GM21381 (cell line): ENCODE measurements around the gene NANOS1.

ENCODE experiments used
- ATAC-seq: cut with Tn5 transposase; IDR thresholded peaks from one replicate; pipeline ENCODE4 v1.9.1; 2021; ENCODE audit warnings: mild to moderate bottlenecking, moderate library complexity; ENCODE audit not compliant: unreplicated experiment

Gene NANOS1, protein sequence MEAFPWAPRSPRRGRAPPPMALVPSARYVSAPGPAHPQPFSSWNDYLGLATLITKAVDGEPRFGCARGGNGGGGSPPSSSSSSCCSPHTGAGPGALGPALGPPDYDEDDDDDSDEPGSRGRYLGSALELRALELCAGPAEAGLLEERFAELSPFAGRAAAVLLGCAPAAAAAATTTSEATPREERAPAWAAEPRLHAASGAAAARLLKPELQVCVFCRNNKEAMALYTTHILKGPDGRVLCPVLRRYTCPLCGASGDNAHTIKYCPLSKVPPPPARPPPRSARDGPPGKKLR

DNA sequence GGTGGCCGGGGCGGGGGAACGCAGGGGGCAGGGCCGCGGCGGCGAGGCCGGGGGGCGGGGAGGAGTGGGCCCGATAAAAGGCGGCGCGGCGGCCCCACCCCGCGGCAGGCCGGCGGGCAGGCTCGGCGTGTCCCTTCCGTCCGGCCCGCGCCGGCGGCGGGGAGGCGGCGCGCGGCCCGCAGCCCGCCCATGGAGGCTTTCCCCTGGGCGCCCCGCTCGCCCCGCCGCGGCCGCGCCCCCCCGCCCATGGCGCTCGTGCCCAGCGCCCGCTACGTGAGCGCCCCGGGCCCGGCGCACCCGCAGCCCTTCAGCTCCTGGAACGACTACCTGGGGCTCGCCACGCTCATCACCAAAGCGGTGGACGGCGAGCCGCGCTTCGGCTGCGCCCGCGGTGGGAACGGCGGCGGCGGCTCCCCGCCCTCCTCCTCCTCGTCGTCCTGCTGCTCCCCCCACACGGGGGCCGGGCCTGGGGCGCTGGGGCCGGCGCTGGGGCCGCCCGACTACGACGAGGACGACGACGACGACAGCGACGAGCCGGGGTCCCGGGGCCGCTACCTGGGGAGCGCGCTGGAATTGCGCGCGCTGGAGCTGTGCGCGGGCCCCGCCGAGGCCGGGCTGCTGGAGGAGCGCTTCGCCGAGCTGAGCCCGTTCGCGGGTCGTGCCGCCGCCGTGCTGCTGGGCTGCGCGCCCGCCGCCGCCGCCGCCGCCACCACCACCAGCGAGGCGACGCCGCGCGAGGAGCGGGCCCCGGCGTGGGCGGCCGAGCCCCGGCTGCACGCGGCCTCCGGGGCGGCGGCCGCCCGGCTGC is at the start of gene NANOS1:
Gene NANOS1 (plus strand): TSS at position 102 of the 808 bp plus-strand sequence. CDS start 88 bp downstream, at position 190.
- ATAC-seq = peak; percentile 31

DNA sequence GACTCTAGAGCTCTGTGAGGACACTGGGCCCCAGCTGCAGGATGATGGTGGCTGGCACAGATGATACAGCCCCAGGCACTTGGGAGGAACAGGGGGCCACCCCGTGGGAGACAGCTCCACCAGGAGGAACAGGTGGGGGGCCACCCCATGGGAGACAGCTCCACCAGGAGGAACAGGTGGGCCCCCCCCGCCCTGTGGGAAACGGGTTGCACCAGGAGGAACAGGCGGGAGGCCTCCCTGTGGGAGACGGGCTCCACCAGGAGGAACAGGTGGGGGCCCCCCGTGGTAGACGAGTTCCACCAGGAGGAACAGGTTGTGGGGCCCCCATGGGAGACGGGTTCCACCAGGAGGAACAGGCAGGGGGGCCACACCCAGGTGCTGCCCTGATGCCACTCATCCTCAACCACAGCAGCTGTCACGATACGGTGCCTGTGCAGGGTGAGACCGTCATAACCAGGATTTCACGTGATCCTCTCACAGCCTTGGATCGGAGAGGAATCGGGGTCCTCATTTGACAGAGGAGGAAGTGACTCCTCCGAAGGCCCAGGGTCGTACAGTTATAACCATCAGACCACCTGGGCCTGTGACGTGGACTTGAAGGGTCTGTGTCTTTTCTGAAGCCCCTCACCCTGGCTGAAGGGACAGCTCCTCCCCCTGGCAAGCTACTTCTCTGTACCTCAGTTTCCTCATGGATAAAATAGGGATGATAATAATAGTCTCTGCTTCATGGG is 49.2 kb upstream of the NANOS1 start:
- no peak for ATAC-seq

DNA sequence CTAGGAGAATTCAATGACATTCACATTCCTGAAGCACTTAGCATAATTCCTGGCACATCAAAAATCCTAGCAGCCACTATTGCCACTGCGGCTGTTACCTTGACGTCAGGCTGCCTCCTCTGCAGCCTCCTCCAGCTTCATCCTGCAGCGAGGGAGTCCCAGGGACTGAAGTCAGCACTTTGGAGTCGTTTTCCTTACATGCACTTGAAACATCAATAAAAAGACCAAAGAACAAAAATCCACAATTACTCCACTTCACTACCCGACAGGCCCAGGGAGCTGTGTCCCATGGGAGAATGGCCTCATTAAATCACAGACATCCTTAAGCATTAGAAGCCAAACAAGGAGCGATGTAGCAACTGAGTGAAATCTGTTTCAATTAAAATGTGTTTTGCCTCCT is 48.6 kb upstream of the NANOS1 start:
- ATAC-seq = no peak

DNA sequence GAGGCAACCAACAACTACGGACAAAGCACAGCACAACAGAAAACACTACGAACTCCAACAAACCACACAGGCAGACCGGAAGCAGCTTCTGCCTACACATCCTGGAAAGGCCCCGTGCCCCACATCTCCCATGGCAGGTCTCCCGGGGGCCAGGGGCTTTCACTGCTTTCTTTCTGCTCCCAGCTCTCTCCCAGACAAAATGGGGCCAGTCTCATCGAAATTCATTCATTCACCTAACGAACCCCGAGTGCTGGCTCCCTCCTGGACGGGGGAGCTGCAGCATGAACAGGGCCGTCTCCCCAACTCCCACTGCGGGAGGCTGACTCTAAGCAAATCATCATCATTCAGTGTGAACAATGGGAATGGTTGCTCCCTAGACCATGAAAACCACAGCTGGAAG is 47.6 kb upstream of the NANOS1 start:
- no peak for ATAC-seq

DNA sequence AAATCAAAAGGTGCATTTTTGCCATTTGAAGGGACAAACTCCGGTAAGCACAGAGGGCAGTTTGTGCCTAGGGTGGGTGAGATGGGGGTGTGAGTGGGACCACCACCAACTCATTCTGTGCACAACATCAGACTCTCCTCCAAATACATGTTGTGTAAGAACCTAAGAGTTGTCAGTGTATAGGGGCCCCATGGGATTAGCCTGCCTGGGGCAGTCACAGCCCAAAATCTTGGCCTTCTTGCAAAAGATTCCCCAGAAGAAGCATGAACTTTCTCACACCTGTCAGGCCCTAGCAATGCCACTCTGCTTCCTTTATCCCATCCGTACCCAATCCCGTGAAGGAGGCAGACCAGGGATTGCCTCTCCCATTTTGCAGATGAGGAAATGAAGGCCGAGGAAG is 47.1 kb upstream of the NANOS1 start:
- no peak for ATAC-seq

DNA sequence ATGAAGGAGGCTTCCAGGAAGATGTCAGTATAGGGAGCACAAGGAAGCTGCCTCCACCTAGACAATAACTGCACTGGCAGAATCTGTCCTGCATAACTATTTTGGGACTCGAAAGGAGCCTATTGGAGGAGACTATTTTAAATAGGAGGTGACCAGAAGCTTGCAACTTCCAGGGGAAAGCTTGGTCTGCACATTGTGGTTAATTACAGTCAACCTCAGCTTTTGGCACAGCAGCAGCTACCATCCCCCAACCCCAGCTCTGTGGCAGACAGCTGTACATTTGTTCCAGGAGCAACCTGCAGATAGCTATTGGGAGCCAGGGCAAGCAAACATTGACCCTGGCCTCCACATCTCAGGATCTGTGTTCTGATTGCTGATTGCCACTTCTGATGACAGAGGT is 46.3 kb upstream of the NANOS1 start:
- ATAC-seq = no peak

DNA sequence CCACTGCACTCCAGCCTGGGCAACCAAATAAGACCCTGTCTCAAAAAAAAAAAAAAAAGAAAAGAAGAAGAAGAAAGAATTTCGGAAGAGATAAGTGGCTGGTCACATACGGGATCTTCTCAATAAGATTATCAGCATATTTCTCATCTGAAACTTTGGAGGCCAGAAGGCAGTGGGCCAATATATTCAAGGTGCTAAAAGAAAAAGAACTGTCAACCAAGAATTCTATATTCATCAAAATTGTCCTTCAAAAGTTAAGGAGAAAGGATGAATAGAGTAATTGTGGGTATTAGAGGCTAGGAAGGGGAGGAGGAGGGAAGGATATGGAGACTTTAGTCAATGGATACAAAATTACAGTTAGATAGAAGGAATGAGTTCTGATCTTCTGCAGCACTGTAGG is 43.9 kb upstream of the NANOS1 start:
- ATAC-seq = no peak

DNA sequence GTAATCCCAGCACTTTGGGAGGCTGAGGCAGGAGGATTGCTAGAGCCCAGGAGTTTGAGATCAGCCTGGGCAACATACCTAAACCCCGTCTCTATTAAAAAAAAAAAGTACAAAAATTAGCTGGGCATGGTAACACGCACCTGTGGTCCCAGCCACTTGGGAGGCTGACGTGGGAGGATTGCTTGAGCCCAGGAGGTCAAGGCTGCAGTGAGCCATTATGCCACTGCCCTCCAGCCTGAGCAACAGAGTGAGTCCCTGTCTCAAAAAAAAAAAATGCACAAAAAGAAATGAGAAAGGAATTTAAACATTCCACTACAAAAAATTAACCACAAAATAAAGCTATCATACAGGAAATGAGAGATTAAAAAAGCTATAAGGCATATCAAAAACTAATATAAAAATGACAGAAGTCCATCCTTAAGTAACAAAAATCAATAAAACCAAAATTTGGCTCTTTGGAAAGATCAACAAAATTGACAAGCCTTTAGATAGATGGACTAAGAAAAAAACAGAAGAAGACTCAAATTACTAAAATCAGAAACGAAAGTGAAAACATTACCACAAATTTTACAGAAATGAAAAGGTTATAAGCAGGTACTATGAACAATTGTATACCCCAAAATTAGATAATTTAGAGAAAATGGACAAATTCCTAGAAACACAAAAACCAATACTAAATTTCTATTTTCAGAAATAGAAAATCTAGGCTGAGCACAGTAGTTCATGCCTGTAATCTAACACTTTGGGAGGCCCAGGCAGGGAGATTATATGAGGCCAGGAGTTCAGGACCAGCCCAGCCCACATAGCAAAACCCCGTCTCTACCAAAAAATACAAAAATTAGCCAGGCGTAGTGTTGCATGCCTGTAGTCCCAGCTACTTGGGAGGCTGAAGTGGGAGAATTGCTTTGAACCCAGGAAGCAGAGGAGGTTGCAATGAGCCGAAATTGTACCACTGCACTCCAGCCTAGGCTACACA is 42.4 kb upstream of the NANOS1 start:
- peak; percentile 81 for ATAC-seq

DNA sequence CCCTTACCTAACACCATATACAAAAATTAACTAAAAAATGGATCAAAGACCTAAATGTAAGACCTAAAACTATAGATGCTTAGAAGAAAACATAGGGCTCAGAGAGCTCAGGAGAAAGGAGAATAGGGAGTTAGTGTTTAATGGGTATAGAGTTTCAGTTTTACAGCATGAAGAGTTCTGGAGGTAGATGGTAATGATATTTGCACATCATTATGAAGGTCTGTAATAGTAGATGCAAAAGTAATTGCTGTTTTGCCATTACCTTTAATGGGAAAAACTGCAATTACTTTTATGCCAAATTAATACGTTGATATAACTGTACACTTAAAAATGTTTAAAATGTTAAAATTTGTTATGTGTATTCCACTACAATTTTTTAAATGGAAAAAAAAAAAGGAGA is 39.2 kb upstream of the NANOS1 start:
- ATAC-seq = no peak

DNA sequence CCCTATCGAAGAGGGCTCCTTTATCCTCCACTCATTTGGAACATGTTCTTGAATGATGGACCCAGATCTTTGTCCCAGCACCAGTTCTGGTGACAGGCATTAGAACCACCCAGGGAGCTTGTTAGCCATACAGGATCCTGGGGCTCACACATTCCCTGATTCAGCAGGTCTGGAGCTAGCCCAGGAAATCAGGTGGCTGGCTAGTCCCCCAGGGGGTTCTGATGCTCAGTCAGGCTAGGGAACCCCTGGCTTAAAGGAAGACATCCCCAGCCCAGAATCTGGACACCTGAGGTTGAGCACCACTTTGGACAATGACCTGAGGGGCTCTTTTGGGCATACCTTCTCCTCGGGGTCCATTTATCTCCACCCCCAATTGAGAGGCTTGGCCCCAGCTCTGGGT is 37.0 kb upstream of the NANOS1 start:
- ATAC-seq = no peak

DNA sequence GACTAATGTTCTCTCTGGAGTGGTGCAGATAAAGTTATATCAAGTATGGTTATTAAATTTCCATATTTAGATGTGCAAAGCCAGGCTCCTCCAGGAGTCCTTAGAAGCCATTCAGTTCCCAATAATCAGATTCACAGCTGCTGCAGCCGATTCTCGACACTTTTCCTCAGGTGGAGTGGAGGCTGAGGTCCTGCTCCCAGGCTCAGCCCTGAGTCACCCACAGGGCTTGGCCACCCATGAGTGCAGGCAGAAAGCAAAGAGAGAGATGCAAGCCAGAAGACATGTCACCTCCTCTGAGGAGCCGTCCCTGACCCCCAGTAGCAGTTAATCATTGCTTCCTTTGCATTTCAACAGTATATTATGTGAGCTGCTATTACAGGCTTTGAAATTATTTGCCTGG is 36.3 kb upstream of the NANOS1 start:
- ATAC-seq = no peak

DNA sequence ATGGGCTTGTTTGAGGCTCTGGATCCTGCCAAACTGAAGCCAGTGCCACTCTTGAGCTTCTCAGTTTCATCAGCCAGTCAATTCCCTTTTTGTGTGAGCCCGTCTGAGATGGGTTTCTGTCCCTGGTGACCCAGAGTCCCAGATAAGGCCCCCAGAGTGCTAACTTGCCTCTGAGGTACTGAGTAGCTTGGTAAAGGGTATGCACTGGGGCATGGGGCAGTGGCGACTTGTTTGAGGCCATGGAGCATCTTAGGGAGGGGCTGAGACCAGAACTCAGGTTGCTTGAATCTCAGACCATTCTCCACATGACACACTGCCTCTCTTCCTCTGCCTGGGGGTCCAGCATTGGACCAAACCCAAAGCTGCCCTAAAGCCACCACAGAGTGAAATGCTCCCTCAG is 35.2 kb upstream of the NANOS1 start:
- ATAC-seq = no peak

DNA sequence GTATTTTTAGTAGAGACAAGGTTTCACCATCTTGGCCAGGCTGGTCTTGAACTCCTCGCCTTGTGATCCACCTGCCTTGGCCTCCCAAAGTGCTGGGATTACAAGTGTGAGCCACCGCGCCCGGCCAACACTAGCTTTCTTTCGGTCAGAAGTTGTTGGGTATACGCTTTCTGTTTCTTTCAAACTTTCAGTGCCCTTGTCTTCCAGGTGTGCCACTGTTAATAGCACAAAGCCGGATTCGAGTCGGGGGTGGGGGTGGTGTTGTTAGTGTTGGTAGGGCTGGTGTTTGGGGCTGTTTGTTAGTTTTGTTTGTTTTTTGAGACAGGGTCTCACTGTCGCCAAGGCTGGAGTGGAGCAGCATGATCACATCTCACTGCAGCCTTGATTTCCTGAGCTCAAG is 33.8 kb upstream of the NANOS1 start:
- no peak for ATAC-seq

DNA sequence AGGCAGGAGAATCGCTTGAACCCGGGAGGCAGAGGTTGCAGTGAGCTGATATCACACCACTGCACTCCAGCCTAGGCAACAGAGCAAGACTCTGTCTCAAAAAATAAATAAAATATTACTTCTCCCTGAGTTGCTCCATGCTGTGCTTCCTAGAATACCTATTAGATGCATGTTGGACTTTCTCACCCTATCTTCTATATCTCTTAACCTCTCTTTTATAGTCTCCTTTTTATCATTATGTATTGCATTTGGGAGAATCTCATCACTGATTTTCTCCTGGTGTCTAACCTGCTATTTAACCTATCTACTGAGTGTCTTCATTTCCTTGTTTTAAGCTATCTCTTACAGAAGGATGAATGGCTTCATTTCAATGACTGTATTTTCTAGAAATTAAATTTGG is 32.1 kb upstream of the NANOS1 start:
- no peak for ATAC-seq

DNA sequence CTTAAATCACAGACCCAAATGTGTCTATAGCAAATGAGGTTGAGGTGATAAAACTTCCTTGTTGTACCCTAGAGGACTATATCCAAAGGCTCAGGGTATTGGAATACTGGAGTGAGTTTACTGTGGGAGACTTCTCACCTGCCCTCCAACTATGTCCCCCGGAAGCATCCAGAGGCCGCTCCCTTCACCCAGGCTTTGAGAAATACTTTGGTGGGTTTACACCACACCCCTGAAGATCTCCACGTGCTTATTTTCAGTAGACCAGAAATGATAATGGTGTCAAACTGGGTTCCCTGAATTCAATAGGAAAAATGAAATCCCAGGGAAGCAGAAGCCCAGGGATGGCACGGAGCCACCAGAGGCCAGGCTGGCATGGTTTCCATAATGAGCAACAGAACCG is 31.3 kb upstream of the NANOS1 start:
- no peak for ATAC-seq

DNA sequence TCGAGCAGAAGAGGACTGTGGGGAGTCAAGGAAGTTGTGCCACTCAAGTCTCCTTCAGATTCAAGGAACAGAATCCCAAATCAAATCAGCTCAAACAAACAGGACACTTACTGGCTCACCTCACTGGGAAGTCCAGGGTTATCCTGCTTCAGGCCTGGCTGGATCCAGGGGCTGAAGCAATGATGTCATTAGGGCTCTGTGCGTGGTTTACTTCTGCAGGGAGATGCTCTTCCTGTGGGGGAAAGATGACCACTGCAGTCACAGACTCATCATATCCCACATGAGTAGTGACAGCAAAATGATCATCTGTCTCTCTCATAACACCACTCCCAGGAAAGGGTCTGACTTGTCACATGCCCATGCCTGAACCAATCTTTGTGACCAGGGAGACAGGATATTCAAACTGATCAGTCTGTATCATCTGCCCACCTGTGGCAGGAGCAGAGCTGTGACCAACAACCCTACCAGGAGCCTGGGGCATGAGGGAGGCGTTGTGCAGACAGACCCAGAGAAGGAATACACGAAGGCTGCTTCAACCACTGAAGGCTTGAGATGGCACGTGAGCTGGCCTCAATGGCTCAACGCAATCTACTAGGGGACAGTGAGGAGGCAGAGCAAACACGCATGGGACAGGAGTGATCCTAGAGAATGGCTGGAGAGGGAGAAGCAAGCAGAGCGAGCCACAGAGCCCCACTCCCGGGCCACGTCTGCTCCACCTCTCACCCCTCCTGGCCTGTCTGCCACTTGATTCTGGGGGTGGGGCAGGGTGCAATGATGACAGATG is 27.6 kb upstream of the NANOS1 start:
- ATAC-seq = no peak

DNA sequence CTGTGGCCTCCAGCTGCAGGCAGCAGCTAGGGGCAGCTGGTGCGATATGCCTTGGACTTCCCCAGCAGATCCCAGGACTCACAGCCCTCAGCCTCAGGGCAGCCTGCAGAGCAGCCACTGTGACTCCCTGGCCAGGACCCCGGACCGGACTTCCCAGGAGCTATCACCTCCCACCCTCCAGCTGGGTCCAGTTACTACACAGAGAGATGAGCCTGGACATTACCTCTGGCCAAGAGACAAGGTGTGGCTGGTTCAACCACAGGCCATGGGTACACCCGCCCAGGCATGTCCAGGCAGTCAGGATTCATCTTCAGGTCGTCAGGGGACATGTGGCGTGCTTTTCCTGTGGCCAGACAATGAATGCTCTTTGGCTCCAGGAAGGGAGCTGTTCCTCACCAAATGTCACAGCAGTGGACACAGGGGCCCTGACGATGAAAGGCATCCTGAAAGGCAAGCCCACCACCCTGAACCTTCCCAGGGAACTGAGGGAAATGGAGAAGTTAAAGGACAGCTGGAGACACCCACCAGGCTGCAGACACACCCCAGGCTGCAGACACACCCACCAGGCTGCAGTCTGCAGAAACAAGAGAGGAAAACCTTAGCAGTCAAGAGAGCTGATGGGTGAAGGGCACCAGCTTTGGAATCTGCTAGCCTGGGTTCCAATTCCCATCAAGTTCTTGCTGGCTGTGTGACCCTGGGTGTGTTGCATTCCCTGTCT is 25.8 kb upstream of the NANOS1 start:
- no peak for ATAC-seq

DNA sequence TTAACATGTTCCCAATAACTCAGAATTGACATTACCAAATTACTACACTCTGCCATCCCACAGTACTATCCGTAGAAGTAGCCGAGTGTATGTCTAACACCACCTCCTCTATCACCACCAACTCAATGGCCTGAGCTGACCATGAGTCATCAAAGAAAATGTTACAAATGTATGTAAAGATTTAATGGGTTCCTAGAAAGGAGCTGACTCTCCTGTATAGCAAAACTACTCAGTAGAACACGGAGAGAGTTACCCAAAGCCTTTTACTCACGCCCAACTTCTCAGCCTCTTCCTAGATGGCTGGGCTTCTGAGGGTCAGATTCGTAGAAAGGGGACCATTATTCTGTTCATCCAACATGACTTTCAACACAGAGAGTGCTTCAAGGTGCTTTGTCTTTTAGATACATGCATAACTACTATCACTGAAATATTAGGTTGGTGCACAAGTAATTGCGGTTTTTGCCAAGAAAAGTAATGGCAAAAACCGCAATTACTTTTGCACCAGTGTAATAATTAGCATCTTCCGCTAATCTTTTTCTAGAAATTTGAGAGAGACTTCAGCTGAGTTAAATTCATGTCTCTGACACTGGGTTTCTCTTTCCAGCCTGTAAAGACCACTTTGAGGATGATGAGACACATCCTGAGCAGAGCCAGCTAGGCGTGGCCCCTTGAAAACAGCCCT is 24.0 kb upstream of the NANOS1 start:
- no peak for ATAC-seq
